HG02870 (cell line): ENCODE measurements around the gene EIF4EBP2.

ENCODE experiments used
- ATAC-seq: cut with Tn5 transposase; IDR thresholded peaks from one replicate; pipeline ENCODE4 v1.9.1; 2021; ENCODE audit warnings: mild to moderate bottlenecking, moderate library complexity; ENCODE audit not compliant: unreplicated experiment

The EIF4EBP2 gene, protein sequence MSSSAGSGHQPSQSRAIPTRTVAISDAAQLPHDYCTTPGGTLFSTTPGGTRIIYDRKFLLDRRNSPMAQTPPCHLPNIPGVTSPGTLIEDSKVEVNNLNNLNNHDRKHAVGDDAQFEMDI

GRCh38 chr10:70404036-70404786 lies at the start of gene EIF4EBP2:
EIF4EBP2 (plus strand) TSS chr10:70404145; CDS start chr10:70404402, 257 bp downstream.
- peak; percentile 88 for ATAC-seq

GRCh38 chr10:70354556-70354955 lies 49.4 kb upstream of the EIF4EBP2 start:
- ATAC-seq: no peak

GRCh38 chr10:70355051-70356021 lies 48.6 kb upstream of the EIF4EBP2 start:
- ATAC-seq: peak; percentile 68

GRCh38 chr10:70357565-70357964 lies 46.4 kb upstream of the EIF4EBP2 start:
- ATAC-seq: no peak

- ATAC-seq: no peak
Observed at GRCh38 chr10:70358446-70358845, 45.5 kb upstream of the EIF4EBP2 start.

- no peak for ATAC-seq
Observed at GRCh38 chr10:70359017-70359550, 44.9 kb upstream of the EIF4EBP2 start.

GRCh38 chr10:70360215-70360614 lies 43.7 kb upstream of the EIF4EBP2 start:
- no peak for ATAC-seq

DNA sequence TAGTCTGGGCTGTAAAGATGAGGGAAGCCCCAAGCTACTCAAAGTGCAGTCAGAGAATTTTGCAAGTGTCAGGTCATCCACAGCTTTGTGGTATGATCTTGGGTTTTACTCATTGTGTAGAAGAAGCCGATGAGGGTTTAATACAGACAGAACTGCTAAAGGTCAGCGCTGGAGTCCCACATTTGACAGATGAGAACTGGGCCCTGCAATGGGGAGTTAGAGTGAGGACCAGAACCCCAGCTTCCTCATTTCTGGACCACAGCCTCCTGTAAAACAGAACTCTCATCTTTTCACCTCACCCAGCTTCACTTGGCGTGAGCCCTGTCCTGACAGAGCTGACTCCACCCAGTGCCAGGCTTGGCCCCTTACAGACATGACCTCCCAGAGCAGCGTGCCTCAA lies 41.6 kb upstream of the EIF4EBP2 start:
- ATAC-seq: no peak

GRCh38 chr10:70363292-70363691 lies 40.7 kb upstream of the EIF4EBP2 start:
- no peak for ATAC-seq

DNA sequence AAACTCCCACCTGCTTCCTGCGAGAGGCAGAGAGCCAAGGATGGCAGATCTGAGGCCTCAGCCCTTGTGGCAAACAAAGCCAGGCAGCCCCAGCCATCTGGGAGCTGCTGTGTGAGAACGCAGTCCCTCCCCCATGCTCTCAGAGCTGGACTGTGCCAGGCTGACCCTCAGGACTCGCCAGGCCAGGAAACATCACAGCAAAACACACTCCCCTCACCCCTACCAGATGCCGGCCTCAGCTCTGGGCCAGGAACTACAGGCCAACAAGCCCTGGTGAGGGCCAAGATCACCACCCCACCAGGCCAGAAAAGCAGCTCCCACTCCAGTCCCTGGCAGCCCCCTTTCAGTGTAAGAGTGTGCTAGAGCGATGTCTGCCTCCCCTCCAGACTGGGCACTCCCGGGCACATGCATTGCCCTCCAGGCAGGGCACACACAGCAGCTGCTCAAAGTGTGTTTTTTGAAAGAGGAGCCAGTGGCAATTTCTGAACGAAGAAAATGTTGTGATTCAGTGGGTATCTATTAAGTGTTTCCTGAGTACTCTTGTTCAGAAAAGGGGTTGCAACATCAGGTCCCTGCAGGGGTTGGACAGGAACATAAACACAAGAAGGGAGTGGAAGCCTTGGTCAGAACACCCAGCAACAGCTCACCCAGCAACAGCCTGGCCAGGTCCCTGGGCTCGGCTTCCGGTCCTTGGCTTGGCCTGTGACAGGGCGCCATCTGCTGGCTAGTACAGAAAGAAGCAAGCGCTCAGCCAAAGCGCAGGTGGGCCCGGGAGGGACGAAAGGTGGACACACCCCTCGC lies 39.8 kb upstream of the EIF4EBP2 start:
- peak; percentile 78 for ATAC-seq

GRCh38 chr10:70364772-70365091 lies 39.2 kb upstream of the EIF4EBP2 start:
- no peak for ATAC-seq

DNA sequence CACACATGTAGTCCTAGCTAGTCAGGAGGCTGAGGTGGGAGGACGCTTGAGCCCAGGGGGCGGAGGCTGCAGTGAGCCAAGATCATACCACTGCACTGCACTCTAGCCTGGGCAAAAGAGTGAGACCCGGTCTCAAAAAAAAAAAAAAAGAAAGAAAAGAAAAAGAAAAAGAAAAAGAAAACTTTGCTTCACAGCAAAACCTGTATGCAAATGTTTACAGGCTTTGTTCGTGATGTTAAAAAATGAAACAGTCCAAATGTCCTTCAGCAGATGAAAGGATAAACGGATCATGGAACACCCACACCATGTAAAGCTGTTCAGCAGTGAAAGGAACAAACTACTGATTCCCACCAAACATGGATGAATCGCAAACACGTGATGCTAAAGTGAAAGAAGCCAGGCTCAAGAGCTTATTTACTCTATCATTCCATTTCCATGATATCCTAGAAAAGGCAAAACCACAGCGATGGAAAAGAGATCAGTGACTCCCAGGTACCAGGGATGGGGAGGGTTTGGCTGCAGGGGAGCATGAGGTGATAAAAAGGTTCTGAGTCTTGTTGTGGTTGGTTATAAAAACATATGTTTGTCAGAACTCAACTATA lies 36.6 kb upstream of the EIF4EBP2 start:
- ATAC-seq: no peak

- ATAC-seq: no peak
Observed at GRCh38 chr10:70368774-70369482, 35.0 kb upstream of the EIF4EBP2 start.

DNA sequence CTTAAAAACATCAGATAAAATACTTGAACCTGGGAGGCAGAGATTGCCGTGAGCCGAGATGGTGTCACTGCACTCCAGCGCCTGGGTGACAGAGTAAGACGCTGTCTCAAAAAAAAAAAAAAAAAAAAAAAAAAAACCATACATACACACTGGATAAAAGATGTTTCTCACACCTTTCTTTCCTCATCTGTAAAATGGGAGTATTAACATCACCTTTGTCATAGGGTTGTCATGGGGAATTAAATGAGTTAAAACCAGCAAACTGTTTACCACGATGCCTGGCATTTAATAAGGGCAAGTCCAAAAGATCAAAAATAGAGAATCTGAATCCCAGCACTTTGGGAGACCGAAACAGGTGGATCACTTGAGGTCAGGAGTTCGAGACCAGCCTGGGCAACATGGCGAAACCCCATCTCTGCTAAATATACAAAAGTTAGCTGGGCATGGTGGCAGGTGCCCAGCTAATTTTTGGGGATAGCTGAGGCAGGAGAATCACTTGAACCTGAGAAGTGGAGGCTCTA lies 34.4 kb upstream of the EIF4EBP2 start:
- no peak for ATAC-seq

DNA sequence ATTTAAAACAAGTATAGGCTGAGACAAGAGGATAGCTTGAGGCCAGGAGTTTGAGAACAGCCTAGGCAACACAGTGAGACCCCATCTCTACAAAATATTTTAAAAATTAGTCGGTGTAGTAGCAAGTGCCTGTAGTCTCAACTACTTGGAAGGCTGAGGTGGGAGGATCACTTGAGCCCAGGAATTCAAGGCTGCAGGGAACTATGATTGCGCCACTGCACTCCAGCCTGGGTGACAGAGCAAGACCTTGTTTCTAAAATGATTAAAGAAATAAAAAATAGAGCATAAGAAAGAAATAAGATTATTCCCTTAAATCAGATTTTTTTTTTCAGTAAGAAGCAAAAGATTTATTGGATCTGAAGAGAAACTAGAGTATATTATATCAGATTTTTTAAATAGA lies 33.2 kb upstream of the EIF4EBP2 start:
- no peak for ATAC-seq

DNA sequence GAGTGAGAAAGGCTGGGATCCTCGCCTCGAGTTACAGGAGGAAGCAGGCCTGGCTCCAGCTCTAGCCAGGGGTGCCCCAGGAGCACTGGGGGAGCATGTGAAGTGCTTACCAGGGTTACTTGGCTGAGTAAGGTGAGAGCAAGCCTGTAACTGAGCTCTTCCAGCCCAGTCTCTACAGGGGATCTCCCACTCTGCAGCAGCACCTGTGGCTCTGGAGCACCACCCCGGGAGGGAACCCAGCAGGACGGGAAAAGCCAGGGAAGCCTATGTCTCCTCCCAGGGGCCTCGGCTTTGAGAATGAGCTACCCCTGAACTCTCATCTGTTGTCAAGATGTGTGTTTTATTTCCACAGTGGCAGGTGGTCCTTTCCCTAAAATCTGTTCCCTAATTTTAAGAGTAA lies 32.1 kb upstream of the EIF4EBP2 start:
- no peak for ATAC-seq

DNA sequence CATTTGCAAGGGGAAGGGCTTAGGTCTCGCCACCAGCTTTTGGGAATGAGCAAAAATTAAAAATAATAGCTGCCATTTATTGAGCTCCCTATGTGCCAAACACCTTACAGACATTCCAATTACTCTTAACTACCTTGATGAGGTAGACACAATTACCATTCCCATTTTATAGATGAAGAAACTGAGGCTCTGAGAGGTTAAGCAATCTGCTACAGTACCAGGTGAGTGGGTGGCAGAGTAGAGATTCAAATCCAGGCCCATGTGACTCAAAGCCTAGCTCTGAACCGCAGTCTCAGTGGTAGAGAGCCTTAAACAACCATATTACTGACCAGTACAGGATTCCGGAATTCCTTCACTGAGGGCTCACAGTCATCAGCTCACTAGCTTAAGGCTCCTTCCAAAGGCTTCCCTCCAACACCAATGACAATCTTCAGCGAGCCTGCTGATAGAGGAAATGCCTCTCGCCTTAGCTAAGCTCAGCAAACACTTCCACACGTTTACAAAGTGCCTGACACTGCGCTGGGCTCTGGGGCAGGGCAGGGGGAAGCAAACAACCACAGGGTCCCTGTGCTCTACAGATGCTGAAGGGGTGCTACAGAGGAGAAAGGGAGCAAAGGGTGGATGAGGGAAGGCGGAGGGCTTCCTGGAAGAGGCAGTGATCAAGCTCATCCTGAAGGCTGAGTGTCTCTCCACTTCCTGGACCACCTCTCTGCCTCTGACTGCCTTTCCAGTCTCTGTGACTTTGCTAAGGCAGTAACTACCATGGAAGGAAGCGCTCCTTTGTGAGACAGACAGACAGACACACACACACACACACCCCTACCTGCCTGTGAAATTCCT lies 28.9 kb upstream of the EIF4EBP2 start:
- ATAC-seq: no peak
